H4 (cell line): ENCODE data around the gene PLCB2. TPM values are rescaled to one million over a fixed set of nuclear protein-coding genes. Genes with fewer than 3 reads are reported as not detected.

Source experiments
- total RNA-seq: library from RNA; depleted of rRNA; stranded (reverse); fragments of >200 nt; shearing (Covaris generic); gene quantifications from 2 replicates; pipeline ENCODE4 v1.2.3, GENCODE V29; 2014; rRNA removed

PLCB2 gene
- total RNA-seq, 1 experiment from 2014 or later, result 2.4 TPM

Other genes starting within 250 kb of the PLCB2 start
- 18.7 and 19.6 TPM in 2 replicates for gene BMF, start 199.1 kb downstream of the PLCB2 start, total RNA-seq
- 55.5 and 56.2 TPM in 2 replicates for gene BUB1B, start 146.9 kb downstream of the PLCB2 start, total RNA-seq
- gene PAK6, start 68.9 kb downstream of the PLCB2 start, total RNA-seq, result 2.4 TPM in 1 of 2 replicates, not detected in the other
- 0.37 TPM in 1 of 2 replicates, not detected in the other for gene ANKRD63, start 24.9 kb downstream of the PLCB2 start, total RNA-seq
- gene INAFM2, start 15.8 kb upstream of the PLCB2 start, total RNA-seq, result 13.0 and 15.7 TPM in 2 replicates
- gene CCDC9B, start 33.0 kb upstream of the PLCB2 start, total RNA-seq, result 1.3 and 4.6 TPM in 2 replicates
- gene PHGR1, start 43.1 kb upstream of the PLCB2 start, total RNA-seq, result not detected in 2 replicates
- 0.14 and 0.27 TPM in 2 replicates for gene DISP2, start 50.3 kb upstream of the PLCB2 start, total RNA-seq
- gene KNSTRN, start 74.8 kb upstream of the PLCB2 start, total RNA-seq, result 90.3 and 92.9 TPM in 2 replicates
- gene IVD, start 97.9 kb upstream of the PLCB2 start, total RNA-seq, result 9.1 and 13.6 TPM in 2 replicates
- 5.3 and 6.0 TPM in 2 replicates for gene BAHD1, start 133.0 kb upstream of the PLCB2 start, total RNA-seq
- 31.6 and 34.6 TPM in 2 replicates for gene CHST14, start 163.0 kb upstream of the PLCB2 start, total RNA-seq